ENCODE data around the gene ASCC3.
"Not testable (repeated sequence)": the region's sequence is repeated elsewhere in the genome, so short reads cannot be mapped to it uniquely, and the experiment has no call there.

Gene ASCC3

DNA sequence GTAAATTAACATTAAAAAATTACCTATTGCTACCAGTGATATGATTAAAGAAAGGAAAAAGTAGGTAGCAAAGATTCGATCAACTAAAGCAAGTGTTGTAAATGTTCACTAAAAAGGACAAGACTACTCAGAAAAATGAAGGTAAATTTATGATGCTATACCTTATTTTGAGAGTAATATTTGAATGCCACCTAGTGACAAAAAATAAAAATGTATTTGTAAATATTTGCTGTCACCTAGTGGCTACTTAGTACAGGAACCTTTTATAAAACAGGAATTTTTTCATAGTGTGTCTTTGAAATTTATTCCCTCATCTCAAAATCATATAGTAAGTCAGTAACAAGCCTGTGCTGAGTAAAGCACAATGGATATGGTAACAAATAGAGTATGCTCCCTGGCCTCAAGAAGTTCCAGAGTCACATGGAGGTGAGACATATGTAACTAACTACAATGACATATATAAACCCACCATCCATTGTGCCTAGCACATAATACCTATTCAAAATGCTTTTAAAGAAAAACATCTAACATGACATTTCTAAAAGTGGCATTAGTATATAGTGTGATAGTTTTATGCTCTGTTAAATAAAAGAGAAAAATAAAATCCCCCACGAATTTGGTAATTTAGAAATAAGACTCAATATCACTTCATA is 223.3 kb downstream of the ASCC3 start:
- peak; percentile 6 to 69 for DNase-seq

DNA sequence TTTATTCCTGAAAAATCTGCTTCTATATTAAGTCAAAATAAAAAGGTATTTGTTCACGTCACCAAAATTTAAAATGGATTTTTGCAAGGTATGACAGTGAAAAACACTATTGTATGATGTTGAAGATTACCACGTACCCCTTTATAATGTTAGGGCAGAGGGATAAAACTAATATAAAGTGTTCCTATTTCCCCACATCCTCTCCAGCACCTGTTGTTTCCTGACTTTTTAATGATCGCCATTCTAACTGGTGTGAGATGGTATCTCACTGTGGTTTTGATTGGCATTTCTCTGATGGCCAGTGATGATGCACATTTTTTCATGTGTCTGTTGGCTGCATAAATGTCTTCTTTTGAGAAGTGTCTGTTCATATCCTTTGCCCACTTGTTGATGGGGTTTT is 240.0 kb downstream of the ASCC3 start:
- not testable (repeated sequence) for DNase-seq

DNA sequence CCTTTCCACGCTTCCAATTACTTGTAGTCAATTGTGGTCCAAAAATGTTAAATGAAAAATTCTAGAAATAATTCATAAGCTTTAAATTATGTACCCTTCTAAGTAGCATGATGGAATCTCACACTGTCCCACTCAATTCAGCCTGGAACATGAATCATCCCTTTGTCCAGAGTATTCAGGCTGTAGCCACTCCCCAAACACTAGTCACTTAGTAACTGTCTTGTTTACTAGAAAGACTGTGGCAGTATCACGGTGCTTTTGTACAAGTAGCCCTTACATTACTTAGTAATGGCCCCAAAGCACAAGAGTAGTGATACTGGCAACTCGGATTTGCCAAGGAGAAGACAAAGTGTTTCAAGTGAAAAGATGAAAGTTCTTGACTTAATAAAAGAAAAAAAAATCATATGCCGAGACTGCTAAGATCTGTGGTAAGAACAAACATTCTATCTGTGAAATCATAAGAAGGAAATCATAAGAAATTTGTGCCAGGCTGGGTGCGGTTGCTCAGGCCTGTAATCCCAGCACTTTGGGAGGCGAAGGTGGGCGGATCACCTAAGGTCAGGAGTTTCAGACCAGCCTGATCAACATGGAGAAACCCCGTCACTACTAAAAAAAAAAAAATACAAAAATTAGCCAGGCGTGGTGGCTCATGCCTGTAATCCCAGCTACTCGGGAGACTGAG is 247.9 kb downstream of the ASCC3 start:
- no peak for DNase-seq

DNA sequence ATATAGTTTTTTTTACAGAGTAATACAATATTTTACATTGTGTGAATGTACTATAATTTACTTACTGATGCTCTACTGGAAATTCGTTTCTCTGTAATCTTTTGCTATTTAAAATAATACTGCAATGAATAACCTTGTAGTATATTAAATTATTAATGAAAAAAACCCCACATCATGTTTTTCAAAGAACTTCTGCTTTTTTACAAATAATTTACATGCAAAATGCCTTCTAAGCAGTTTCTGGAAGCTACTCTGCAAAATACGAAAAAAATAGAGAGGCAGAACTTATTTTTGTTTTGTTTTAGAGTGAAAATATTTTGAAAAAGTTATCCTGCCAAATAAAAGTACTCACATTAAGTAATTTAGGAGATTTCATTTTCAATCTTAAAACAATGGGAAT is 250.6 kb downstream of the ASCC3 start:
- no peak for DNase-seq

DNA sequence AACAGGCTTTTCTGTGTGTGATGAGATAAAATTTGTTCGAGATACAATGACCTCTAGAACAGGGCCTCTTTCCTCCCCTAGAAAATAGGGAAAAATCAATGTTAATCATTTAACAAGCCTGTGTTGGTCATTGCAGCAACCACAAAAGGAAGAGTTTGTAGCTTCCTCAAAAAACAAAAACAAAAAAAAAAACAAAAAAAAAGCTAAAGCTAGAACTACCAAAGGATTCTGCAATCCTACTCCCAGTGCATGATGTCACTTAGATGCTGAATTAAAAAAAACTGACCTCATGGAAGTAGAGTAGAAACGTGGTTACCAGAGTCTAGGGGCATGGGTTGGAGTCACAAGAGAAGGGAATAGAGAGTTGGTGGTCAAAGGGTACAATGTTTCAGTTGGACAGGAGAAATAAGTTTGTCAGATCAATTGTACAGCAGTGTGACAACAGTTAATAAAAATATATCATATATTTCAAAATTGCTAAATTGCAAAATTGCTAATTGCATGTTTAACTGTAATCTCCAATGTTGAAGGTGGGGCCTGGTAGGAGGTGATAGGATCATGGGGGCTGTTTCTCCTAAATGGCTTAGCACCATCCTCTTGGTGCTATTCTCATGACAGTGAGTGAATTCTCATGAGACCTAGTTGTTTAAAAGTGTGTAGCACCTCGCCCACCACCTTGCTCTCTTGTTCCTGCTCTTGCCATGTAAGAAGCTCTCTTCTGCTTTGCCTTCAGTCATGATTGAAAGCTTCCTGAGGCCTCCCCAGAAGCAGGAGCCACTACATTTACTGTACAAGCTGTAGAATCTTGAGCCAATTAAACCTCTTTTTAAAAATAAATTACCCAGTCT is 253.0 kb downstream of the ASCC3 start:
- no peak for DNase-seq

DNA sequence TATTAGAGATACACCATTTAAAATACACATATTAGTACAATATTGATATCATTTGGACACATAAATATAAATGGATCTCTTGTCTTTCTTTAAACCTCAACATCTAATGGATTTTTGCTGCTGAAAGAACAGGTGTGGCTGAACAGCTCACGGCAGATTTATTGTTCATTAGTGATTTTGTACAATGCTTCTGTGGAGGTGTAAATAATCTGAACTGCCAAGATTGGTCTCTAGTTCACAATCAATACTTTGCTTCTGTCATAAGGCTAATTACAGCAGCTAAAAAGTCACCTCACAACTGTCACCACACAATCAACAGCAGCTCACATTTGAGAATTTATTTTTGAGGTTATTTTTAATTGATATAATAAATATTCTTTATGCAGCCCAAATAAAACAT is 254.4 kb downstream of the ASCC3 start:
- DNase-seq: peak in 1 of 2 experiments; percentile 57

DNA sequence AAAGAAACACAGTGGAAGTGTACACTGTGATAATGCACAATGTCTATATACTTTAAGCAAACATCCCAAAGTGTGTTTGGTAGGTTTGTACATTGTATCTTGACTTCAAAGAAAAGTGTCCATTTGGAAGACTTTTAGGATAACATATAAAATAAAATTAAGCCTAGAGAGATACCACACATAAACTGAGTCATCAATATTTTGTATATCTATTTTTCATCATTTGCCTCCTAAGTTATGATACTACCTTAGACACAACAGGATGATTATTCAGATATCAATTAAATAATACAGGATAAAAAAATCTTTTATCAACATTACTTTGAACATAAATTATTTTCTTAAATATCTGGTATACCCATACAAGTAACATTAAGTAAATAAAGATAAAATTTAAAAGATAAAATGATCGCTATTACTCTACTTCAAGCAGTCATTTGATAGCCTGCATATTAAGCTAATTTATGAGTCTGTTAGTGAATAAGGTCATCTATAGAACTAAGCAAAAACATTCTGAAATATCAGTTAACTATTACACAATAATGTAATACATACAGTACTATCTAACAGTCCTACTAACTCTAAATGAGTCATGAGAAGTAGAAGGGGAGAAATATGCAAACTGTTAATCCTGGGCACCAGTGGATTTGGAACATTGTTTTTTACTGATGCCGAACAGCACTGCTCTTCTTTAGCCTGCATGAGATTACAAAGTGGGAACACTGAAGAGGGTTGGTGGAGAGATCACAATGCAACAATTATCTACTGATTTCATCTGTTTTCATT is 258.0 kb downstream of the ASCC3 start:
- no peak for DNase-seq

DNA sequence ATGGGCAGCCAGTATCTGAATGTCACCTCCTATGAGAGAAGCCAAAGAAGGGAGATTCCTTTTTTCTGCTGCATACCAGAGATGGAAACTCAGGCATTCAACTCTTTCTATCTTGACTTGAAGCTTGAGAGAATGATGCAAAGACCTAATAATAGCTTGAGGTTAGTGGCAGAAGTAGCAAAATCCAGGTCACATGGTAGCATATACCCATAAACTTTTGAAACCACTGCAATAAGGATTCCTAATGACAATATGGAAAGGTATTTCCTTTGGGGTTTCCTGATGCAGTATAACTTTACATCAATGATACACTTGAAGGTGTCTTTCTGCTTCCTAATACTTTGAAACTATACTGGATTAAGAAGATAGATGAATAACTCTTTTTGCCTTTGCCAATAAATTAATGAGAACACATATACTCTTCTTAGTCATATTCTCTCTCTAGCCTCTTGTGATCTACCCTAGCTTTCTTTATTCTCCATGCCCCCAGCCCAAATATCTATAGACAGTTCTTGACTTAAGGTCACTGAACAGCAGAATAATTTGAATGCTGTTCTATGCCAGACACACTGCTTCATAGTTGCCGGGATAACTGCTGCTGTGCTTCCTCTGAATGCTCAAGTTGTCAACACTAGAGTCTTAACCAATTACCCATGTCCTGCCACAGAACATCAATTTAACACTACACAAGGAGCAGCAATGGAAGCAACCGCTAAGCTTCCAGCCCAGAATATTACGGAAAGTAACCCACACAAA is 260.9 kb downstream of the ASCC3 start:
- DNase-seq: no peak

DNA sequence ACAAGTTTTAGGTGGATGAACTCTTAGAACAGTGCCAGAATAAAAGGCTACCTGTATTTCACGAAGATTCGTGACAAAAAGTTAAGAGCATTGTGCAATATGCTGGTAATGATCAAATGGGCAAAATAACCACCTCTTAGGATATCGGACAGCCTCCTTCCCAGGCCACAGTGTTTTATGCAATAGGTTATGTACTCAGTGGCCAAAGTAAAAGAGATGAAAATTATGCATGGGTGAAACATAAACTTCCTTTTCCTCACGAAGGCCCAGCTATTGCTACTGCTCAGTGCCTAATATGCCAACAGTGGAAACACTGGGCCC is 262.8 kb downstream of the ASCC3 start:
- no peak for DNase-seq

DNA sequence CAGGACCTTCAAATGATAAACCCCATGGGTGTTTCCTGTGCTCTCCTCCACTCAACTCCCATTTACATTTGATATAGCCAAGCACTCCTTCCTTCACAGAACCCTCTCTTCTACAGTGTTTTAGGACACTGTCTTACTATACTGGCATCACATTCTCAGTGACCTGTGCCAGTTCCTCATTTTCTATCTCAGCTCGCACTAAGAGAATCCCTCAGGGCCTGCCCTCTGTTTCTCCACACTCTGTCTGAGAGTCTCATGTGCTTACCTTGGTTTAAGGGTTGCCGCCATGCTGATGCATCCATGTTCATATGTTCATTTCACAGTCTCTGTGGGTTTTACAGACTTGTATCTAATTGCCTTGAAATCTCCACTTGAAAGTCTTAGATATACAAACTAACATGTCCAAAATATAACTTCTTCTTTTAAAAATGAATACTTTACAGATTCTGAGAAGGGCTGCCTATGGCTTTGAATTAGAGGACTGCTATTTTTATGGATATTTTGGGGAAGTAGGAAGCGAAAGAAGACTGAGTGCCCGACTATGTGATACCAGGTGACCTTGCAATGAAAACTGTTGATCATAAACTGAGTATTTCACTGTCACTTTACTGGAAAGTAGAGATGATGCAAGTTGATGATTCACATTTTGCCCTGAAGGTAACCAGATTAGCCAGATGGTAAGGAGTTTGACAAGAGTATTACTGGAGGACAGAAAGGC is 263.3 kb downstream of the ASCC3 start:
- no peak for DNase-seq

DNA sequence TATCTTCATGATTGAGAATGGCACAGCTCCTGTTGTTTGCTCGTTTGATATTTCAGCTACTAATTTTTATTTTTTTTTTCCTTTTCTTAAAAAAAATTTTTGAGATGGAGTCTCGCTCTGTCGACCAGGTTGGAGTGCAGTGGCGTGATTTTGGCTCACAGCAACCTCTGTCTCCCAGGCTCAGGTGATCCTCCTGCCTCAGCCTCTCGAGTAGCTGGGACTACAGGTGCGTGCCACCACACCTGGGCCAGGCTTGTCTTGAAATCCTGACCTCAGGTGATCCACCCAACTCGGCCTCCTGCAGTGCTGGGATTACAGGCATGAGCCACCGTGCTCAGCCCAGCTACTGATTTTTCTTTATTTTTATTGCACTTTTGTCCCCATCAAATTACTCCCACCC is 266.2 kb downstream of the ASCC3 start:
- no peak for DNase-seq

DNA sequence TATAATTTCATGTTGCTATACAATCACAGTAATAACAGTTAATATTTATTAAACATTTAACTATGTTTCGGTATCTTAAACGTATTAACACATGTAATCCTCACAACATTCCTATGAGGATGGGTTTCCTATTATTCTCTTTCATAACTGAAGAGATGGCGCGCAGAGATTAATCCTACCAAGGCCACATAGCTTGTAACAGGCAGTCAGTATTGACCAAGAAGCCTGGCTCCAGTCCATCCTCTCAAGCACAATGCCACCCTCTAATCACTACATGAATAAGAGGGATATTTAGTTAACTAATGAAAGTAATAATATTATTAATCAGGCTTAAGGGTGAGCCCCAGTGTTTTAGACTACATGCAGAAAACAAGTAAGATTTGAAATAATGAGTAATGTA is 266.7 kb downstream of the ASCC3 start:
- DNase-seq: no peak

DNA sequence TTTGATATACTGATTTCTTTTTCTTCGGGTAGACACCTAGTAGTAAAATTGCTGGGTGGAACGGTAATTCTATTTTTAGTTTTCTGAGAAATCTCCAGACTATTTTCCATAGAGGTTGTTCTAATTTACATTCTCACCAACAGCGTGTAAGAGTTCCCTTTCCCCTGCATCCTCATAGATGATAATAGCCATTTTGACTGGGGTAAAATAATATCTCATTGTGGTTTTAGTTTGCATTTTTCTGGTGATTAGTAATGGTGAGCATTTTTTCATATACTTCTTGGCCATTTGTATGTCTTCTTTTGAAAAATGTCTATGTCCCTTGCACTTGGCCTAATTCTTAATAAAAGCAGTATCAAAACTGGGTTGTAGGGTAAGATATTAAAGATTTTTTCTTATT is 267.5 kb downstream of the ASCC3 start:
- DNase-seq: no peak

DNA sequence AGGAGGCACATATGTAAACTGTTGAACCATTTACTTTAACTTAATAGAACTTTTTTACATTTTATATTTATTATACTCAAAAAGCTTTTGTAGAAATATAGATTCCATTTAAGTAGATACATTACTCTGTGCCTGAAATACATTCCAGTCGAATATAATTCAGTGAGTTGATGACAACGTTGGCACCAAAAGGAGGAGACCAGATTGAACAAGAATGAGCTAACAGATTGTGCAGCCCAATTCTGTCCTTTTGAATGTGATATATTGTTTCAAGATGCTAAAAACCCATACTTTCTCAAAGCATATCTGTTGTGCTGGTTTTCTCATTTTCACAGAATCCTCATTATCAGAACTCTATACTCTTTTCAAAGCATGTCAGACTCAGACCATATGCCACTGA is 269.0 kb downstream of the ASCC3 start:
- no peak for DNase-seq

DNA sequence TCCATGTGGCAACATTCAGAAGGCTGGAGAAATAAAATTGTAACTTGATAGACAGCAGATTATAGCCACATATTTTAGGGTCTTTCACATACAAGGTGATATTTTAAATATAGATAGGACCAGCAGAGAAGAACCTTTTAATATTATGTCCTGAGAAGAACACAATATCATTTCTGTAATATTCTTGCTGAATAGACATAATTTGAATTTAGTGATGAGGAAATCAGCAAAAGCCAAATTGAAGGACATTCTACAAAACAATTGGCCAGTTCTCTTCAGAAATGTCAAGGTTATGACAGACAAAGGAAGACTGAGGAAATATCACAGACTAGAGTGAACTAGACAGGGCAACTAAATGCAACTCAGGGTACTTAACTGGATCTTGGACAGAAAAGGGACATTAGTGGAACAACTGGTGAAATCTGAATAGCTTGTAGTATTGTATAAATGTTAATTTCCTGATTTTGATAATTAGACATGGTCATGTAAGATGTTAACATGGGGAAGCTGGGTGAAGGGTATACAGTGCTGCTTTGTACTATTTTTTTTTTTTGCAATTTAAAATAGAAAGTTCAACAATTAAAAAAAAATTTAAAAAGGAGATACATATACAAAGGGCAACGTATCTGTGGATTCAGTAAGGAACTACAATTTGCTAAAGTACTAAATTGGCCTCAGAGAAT is 281.9 kb downstream of the ASCC3 start:
- DNase-seq: no peak

DNA sequence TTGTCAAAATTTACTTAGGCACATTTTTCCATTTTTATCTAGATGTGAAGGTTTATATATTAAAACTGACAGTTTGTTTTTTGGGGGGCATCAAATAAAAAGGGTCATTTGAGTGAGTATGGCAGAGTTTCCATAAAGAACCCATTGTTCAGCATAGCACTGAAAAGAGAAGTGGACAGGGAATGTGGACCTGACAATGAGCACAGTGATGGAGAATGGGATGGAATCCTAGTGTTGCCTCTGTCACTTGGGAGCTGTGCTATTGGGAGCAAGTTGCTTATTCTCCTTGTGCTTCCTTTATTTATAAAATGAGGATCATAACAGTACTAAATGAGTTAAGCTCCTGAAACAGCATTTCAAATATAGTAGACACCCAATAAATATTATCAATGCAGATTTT is 285.7 kb downstream of the ASCC3 start:
- no peak for DNase-seq

DNA sequence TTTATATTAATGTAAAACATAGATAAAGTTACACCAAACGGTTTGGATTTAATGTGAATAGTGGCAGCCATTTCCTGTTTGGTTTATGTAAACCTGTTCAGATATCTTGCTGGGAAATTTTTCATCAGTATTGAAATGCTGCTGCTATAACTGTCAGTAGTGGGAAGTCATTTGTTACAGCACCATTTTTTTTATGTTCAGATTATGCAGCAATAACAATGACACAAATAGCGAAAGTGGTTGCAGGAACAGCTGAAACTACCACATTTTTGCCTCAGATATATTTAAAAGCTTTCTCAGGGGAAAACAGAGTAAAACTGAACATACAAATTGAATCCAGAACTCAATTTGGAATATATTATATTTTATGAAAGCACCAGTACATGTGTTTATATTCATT is 287.6 kb downstream of the ASCC3 start:
- DNase-seq: peak in 1 of 2 experiments; percentile 70

DNA sequence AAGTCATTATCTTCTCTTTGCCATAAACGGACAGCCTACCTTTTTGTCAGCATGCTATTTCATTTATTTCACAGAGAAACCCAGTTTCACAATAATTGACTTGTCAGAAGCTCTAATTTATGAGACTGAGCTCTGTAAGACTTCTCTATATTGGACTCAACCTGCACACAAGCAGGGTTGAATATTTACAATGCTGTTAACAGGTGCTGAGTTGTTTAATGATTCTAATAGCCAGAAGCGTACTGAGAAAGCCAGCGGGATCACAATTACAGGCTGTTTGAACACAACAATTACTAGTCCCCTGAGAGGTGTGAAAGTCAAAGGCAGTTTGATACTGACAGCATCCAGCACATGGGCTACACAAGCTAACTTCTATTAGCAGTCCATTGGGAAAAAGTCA is 288.2 kb downstream of the ASCC3 start:
- DNase-seq: peak; percentile 89 to 99

DNA sequence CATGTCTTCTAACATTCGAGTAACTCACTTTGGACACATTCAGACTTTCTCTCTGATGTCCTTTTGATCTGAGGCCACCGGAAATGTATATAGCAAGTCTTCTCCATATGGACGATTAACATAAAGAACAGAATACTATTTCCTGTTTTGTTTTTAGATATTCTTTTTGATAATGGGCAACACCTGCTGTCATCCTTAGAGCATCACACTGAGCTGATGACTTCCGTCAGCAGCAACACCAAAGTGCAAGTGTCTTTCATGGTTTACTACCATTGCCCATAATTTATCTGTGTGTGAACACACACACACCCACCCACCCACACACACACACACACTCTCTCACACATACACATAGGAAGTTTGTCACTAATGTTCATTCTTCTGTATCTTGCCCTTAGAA is 303.7 kb downstream of the ASCC3 start:
- no peak for DNase-seq

DNA sequence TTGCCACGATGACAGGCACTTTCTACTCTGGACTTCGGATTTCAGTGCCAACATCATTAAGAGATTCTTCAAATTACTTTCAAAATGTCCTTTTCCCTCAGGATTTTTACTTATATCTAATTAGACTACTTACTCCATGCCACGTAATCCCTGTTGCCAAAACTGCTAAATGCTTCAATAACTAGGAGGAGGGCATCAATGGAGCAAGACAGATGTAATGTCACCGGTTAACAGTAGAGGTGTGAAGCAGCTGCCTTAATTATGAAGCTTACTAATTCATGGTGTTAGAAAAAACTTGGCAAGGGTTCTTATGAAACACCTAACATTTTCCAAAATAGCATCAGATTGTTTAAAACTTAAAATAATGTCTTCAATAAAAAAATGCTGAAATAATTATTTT is 305.2 kb downstream of the ASCC3 start:
- peak; percentile 23 to 75 for DNase-seq

DNA sequence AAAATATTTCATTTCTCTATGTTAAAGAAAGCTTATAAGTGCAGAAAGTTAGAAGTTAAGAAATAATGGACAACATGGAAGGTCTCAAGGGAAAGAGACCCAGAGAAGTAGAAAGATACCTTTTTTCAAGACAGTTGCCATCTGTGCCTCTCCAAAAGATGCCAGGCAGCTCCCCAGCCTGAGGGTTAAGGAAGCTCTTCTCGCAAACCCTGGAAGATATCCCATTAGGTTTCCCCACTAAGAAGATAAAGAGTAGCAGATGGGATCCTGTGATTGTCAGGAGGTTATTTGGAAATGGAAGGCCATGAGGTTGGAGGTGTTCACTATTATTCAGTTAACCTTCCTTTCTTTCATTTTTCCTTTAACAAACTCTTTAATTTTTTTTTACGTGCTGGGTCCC is 306.3 kb downstream of the ASCC3 start:
- DNase-seq: no peak
